ENCODE results near the gene C16orf74. TPM values are rescaled to one million over a fixed set of nuclear protein-coding genes. Genes with fewer than 3 reads are reported as not detected.

The C16orf74 gene
- total RNA-seq, 1 donor from 2014 or later: 1.6 TPM

Small RNAs within 50 kb of the gene (small RNA-seq; reads per million reads assigned to genes)
- gene RN7SL381P (not detected), gene RNU1-103P (not detected)

Other genes starting within 250 kb of the C16orf74 start
- 18.4 TPM for gene GSE1, start 137.8 kb downstream of the C16orf74 start, total RNA-seq
- 4.2 TPM for gene GINS2, start 62.1 kb downstream of the C16orf74 start, total RNA-seq
- gene EMC8, start 48.4 kb upstream of the C16orf74 start, total RNA-seq: 15.0 TPM
- gene COX4I1, start 48.6 kb upstream of the C16orf74 start, total RNA-seq: 201 TPM
- gene IRF8, start 148.1 kb upstream of the C16orf74 start, total RNA-seq: 9.8 TPM